Breast epithelium (tissue), 3 donors: ENCODE measurements around the gene MYMK.

Experiments used
- CTCF ChIP-seq, 3 donors: fragments of 450-650 bp; IDR thresholded peaks; one replicate each; pipeline ENCODE4 v1.5.1; 2016 to 2017; ENCODE audit warnings: antibody characterized with exemption in 3 of 3, mild to moderate bottlenecking in 3 of 3, moderate library complexity in 3 of 3
- POLR2A ChIP-seq: fragments of 450-650 bp; IDR thresholded peaks from one replicate; pipeline ENCODE4 v1.6.1; 2016; ENCODE audit warnings: antibody characterized with exemption, mild to moderate bottlenecking, moderate library complexity

- TF ChIP-seq POLR2A (no peak), CTCF (IDR thresholded peaks at IDR 0.05) (no peak)
Observed at GRCh38 chr9:133496861-133497842, 27.6 kb downstream of the MYMK start.
